GM18951 (cell line): ENCODE results near the gene SNX13.

Experiments
- POLR2A ChIP-seq: IDR thresholded peaks from 4 replicates; pipeline ENCODE4 v1.6.1; 2011; ENCODE audit warnings: mild to moderate bottlenecking; ENCODE audit not compliant: insufficient read length, insufficient read depth; ENCODE audit errors: extremely low read depth
- in situ Hi-C: fragments of 300-500 bp; cut with MboI; formaldehyde crosslinking; loops from one replicate; pipeline ENCODE4 v1.12.0; 2022; ENCODE audit warnings: low sequenced_read_pairs, mixed read lengths, inconsistent platforms; ENCODE audit not compliant: unreplicated experiment

Gene SNX13

DNA sequence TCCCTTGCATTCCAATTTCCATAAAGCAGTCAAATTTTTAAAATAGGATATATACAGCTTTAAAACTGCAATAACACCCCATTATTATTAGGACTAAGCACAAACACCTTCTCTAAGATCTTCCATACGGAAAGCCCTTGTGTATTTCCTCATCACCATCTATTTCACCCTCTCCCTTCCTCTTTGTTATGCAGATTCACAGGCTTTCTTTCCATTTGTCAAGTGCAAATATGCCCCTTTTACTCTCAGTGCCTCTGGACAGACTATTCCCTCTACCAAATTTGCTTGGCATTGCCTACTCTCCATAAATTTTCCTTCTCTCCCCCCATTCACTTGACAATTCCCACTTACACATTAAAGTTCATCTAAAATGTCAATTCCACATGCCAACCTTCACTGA is 61.7 kb downstream of the SNX13 start:
- in situ Hi-C loops, result no loop called here
- no peak for TF ChIP-seq POLR2A

DNA sequence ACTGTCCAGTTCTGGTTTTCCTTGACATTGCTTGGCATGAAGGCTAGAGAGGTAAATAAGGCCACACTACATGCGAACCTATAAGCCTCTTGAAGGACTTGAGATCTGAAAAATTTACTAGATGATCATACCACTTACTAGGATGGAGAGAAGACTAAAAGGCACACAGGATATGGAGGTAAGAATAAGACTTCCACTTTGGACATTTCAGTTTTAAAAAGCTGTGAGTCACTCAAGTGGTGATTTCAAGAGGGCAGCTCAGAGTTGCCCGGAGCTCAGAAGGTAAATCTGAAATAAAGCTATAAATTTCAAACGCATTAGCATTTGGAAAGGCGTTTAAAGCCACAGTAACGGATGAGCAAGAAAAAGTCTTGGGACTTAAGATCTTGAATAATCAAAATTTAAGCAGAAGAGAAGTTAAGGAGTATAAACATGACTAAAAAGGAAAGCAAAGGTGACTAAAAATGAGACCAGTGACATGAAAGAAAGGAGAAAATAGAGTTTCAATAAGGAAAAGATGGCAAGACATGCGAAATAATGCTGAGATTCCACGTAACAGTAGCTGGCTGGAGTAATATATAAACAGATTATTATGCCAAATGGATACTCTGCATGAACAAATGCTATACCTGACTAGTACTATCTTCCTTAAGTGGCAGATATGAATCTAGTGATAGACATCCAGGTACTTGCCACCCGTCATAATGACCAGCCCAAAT is 68.3 kb downstream of the SNX13 start:
- in situ Hi-C loops, result no loop called here

DNA sequence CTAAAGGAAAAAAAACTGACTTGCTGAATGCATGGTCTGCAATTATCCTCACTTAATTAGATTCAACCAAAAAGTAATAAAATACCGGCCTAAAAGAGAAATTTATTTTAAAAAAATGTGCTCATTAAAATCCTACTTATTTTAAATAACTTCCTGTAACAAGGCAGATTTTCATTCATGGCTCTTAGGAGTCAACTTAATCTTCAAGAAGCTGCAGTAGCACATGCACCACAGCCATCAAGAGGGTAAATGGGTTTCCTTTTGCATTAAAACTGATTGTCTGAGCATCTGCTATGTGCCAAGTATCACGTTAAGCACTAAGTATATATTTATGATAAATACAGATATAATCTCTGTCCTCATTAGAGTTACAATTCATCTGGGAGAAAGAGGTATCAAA is 69.9 kb downstream of the SNX13 start:
- in situ Hi-C loops, result no loop called here
- TF ChIP-seq POLR2A, result no peak

More for the DNA sequence above, 68.3 kb downstream of the SNX13 start:
- no peak for TF ChIP-seq POLR2A

DNA sequence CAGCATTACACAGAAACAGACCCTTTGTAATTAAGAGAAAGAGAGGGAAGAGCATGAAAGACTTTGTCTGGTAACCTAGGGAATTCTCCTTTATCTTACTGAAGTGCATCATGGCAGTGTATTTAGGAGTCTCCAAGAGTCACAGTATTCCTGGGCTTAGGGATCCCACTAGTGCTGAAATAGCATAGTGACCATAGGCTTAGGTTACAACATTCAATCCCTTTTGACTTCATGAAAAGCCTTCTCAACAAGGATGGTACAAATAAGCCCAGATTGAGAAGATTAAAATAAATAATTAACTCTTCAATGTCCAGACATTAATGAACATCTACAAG is 76.5 kb downstream of the SNX13 start:
- no peak for TF ChIP-seq POLR2A
- in situ Hi-C loops, result no loop called here

DNA sequence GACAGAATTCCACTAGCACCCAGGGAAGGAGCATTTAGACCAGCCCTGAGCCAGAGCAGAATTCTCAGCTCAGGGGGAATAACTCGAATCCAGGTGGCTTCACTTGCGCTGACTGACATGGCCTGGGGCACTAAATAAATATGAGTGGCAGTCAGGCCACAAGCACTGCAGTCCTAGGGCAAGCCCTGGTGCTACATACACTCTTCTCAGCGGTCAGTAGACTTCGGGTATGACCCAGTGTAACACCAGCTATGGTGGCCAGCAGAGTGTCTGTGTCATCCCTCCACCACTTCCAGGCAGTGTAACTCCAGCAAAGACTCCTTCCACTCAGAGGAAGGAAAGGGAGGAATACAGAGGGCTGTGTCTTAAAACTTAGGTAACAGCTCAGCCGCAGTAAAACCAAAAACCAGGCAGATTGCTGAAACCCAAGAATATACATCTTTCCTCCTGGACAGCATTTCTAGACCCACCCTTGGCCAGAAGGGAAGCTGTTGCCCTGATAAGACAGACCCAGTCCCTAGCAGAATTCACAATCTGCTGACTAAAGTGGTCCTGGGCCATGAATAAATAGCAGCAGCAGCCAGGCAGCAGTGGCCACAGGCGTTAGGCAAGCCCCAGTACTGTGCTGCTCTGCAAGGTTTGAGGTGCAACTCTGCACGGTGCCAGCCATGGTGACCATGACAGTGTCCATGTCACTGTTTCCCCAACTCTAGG is 77.0 kb downstream of the SNX13 start:
- in situ Hi-C loops, result no loop called here
- no peak for TF ChIP-seq POLR2A

DNA sequence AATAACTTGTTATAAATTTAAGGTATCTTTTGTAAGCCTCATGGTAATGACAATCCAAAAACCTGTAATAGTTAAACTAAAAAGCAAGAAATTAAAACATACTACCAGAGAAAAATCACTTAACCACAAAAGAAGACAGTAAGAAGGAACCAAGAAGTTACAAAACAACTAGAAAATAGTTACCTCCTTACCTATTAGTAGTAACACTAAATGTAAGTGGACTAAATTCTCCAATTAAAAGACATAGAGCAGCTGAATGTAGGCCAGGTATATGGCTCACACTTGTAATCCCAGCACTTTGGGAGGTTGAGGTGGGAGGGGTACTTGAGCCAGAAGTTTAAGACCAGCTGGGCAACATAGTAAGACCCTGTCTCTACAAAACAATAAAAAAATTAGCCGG is 84.0 kb downstream of the SNX13 start:
- in situ Hi-C loops, result no loop called here
- no peak for TF ChIP-seq POLR2A

DNA sequence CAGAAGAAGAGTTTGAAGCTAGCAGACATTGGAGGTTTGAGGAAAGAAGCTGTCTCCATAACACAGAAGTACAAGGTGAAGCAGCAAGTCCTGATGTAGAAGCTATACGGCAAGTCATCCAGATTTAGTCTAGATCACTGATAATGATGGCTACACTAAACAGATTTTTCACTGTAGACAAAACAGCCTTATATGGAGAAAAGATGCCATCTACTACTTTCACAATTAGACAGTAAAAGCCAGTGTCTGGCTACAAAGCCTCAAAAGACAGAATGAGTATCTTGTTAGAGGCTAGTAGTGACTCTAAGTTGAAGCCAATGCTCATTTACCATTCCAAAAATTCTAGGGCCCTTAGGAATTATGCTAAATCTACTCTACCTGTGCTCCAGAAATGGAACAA is 85.1 kb downstream of the SNX13 start:
- TF ChIP-seq POLR2A, result no peak

DNA sequence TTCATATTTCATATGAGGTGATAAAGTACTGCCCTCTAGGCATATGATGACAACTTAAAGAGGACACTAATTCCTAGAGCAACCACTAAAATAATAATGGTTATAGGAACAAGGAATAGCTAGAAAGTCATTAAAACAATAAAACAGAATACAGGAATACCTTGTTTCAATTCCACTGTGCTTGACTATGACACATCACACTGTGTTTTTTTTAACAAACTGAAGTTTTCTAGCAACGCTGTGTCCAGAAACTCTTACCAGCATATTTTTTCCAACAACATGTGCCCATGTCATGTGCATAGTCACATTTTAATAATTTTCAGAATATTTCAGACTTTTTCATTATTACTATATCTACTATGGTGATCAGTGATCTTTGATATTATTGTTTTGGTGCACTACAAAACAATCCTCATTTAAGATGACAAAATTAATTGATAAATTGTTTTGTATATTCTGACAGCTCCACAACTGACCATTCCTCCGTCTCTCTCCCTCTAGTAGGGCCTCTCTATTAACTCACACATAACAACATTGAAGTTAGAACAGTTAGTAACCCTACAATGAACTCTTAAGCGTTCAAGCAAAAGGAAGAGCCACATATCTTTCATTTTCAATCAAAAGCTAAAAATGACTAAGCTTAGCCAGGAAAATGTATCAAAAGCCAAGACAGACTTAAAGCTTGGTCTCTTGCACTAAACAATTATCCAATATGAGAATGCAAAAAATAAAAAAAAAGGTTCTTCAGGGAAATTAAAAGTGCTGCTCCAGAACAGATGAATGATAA is 85.8 kb downstream of the SNX13 start:
- TF ChIP-seq POLR2A, result no peak
- in situ Hi-C loops, result no loop called here

More for the DNA sequence above, 85.1 kb downstream of the SNX13 start:
- in situ Hi-C loops, result no loop called here

DNA sequence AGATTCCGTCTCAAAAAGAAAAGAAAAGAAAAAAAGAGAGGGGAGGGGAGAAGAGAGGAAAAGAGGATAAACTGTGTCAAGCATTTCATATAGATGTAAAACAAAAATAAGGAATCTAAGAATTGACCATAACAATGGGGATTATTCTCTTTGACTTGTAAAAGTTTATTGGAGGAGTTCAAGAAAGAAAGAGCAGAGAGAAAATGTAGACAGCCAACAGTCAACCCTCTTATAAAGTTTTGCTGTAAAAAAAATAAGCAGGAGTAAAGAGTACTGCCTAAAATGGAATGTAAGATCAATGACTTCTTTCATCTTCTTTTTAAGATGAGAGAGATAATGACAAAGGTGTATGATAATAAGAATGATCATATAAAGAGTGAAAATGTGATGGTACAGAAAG is 87.9 kb downstream of the SNX13 start:
- no peak for TF ChIP-seq POLR2A
- in situ Hi-C loops, result no loop called here

DNA sequence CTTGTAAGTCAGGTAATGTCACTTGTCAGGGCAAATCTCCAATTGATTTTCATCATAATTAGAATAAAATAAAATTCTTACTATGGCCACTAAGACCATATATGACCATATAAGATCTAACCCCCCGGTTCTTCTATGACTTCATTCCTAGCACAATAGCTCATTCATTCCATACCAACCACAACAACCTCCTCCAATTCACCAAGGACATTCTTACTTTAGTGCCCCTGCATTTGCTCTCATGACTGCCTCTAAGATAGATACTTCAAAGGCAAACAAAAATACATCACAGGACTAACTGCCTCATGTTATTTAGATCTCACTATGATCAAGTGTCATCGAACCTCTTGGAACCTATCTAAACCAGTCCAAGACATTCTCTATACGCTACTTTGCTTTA is 90.8 kb downstream of the SNX13 start:
- in situ Hi-C loops, result no loop called here
- TF ChIP-seq POLR2A, result no peak

DNA sequence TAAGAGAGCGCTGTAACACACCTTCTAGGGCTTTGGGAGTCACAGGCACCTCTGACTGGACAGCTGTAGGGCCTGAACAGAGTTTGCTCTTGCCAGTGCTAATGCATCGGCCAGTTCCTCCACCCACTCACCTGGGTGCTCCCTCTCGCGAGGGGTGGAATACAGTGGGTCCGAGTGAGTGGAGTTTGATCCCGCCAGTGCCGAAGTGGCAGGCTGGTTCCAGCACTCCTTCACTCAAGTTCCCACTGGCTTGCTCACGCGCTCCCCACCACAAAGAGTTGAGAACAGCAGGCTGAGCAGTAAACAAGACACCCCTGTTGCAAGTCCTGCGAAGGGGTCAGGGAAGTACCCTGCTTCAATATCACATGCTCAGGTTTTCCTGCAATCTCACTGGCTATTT is 91.8 kb downstream of the SNX13 start:
- TF ChIP-seq POLR2A, result no peak
- in situ Hi-C loops, result no loop called here

DNA sequence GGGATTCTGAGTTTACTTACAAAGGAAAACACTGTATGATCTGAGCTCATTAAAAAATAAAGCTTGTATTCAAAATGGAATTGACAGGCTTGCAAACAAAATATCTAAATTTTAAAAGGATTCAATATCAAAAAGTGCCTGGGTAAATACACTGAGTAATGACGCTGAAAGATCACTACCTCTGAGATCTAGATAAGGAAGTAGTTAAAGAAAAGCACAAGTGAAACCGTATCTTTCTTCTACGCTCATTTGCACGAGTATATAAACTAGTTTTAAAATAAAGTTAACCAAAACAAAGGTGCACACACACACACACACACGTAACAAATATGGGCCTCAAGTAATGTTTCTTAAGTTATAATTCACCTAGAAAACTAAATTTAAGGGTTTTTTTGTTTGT is 93.4 kb downstream of the SNX13 start:
- TF ChIP-seq POLR2A, result no peak
- in situ Hi-C loops, result no loop called here

DNA sequence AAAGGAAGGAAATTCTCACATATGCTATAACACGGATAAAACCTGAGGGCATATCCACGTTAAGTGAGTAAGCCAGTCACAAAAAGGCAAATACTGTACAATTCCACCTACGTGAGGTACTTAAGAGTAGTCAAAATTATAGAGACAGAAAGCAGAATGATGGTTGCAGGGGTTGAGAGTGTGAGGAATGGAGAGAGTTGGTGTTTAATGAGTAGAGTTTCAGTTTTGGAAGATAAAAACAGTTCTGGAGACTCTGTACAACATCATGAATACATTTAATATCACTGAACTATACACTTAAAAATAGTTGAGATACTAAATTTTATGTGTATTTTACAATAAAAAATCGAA is 95.1 kb downstream of the SNX13 start:
- in situ Hi-C loops, result no loop called here
- TF ChIP-seq POLR2A, result no peak
